IMR-90 (cell line): ENCODE results near the gene SUPT16H. TPM values are rescaled to one million over a fixed set of nuclear protein-coding genes. Genes with fewer than 3 reads are reported as not detected.

Source experiments
- ATAC-seq: fragments of 200-7000 bp; cut with Tn5 transposase; 2 replicates; pipeline ENCODE4 v1.9.1; 2020; ENCODE audit warnings: low read depth, mild to moderate bottlenecking, moderate library complexity
- BruUV-seq: library from RNA; stranded (reverse); fragments of 400-500 nt; replicated peaks from 2 replicates; lab custom pipeline; 2021; lab: Mats Ljungman, UMichigan
- CTCF ChIA-PET: fragments of 300-600 bp; formaldehyde crosslinking; extraction: SDS; loops from one replicate; lab custom pipeline; 2021; ENCODE audit warnings: antibody characterized with exemption; lab: Yijun Ruan, JAX
- POLR2A ChIA-PET: fragments of 300-600 bp; sonication (Branson Sonifier 250); formaldehyde crosslinking; loops from one replicate; lab custom pipeline; 2022; ENCODE audit warnings: antibody characterized with exemption; ENCODE audit not compliant: unreplicated experiment; lab: Charles Lee
- DNase-seq: peaks from one replicate; pipeline ENCODE4 v3.0.0; 2013
- H2AFZ ChIP-seq: replicated peaks from 2 replicates; pipeline ENCODE3; 2013; ENCODE audit warnings: low read length, mild to moderate bottlenecking; ENCODE audit not compliant: poor library complexity
- H2AK5ac ChIP-seq: 2 replicates; pipeline ENCODE4 v1.6.1; 2013; ENCODE audit warnings: low read depth, low read length, inconsistent platforms
- H2AK9ac ChIP-seq: replicated peaks from 2 replicates; pipeline ENCODE3; 2013; ENCODE audit warnings: mild to moderate bottlenecking, low read depth, low read length, moderate library complexity; ENCODE audit not compliant: poor library complexity
- H2BK120ac ChIP-seq: 2 replicates; pipeline ENCODE4 v1.6.1; 2013; ENCODE audit warnings: low read depth, low read length, inconsistent platforms
- H2BK15ac ChIP-seq: 3 replicates; pipeline ENCODE4 v1.6.1; 2013; ENCODE audit warnings: low read depth, low read length, inconsistent platforms
- H2BK20ac ChIP-seq: 2 replicates; pipeline ENCODE4 v1.6.1; 2013; ENCODE audit warnings: low read depth, mild to moderate bottlenecking, inconsistent platforms, low read length, moderate library complexity
- H2BK5ac ChIP-seq: 2 replicates; pipeline ENCODE4 v1.6.1; 2013; ENCODE audit warnings: mild to moderate bottlenecking, low read depth, low read length, inconsistent platforms; ENCODE audit not compliant: poor library complexity, severe bottlenecking
- H3K14ac ChIP-seq: replicated peaks from 2 replicates; pipeline ENCODE4 v1.6.1; 2013; ENCODE audit warnings: low read depth, low read length, inconsistent platforms
- H3K18ac ChIP-seq: 2 replicates; pipeline ENCODE4 v1.6.1; 2013; ENCODE audit warnings: low read depth, low read length, control low read depth
- H3K23ac ChIP-seq: 2 replicates; pipeline ENCODE4 v1.6.1; 2013; ENCODE audit warnings: low read depth, low read length, inconsistent platforms
- H3K27ac ChIP-seq: 2 replicates; pipeline ENCODE4 v1.5.1; 2013; ENCODE audit warnings: mild to moderate bottlenecking, control low read depth, low read length; ENCODE audit not compliant: insufficient read depth
- H3K27me3 ChIP-seq: 2 replicates; pipeline ENCODE4 v1.6.1; 2013; ENCODE audit warnings: low read length; ENCODE audit not compliant: control insufficient read depth, insufficient read depth
- H3K36me3 ChIP-seq: 2 replicates; pipeline ENCODE4 v1.6.1; 2013; ENCODE audit warnings: low read length, mixed read lengths; ENCODE audit not compliant: control insufficient read depth, insufficient read depth
- H3K4ac ChIP-seq: 2 replicates; pipeline ENCODE4 v1.6.1; 2013; ENCODE audit warnings: low read depth, low read length, inconsistent platforms
- H3K4me1 ChIP-seq: 2 replicates; pipeline ENCODE4 v1.6.1; 2013; ENCODE audit warnings: low read length, mixed read lengths; ENCODE audit not compliant: control insufficient read depth, insufficient read depth
- H3K4me2 ChIP-seq: 2 replicates; pipeline ENCODE4 v1.6.1; 2013; ENCODE audit warnings: low read depth, mild to moderate bottlenecking, control low read depth, low read length, moderate library complexity
- H3K4me3 ChIP-seq: 2 replicates; pipeline ENCODE4 v1.5.1; 2013; ENCODE audit warnings: low read depth, mild to moderate bottlenecking, control low read depth, low read length, moderate library complexity; ENCODE audit not compliant: insufficient read depth
- H3K56ac ChIP-seq: 2 replicates; pipeline ENCODE4 v1.6.1; 2013; ENCODE audit warnings: low read length, inconsistent platforms; ENCODE audit not compliant: insufficient read depth; ENCODE audit errors: extremely low read depth
- H3K79me1 ChIP-seq, 2 experiments: 2 replicates each; pipeline ENCODE4 v1.6.1; 2013; ENCODE audit warnings: low read length in 2 of 2, inconsistent platforms in 1 of 2, low read depth in 1 of 2
- H3K9ac ChIP-seq: 2 replicates; pipeline ENCODE4 v1.6.1; 2013; ENCODE audit warnings: low read depth, low read length, control low read depth
- H3K9me1 ChIP-seq: 2 replicates; pipeline ENCODE4 v1.6.1; 2013; ENCODE audit warnings: low read length, inconsistent platforms; ENCODE audit not compliant: insufficient read depth
- H3K9me3 ChIP-seq: 2 replicates; pipeline ENCODE4 v1.6.1; 2013; ENCODE audit warnings: low read length; ENCODE audit not compliant: control insufficient read depth, insufficient read depth
- H4K20me1 ChIP-seq: 2 replicates; pipeline ENCODE4 v1.6.1; 2013; ENCODE audit warnings: low read length, inconsistent platforms; ENCODE audit not compliant: insufficient read depth
- H4K5ac ChIP-seq: 2 replicates; pipeline ENCODE4 v1.6.1; 2013; ENCODE audit warnings: mild to moderate bottlenecking, low read depth, low read length, control low read depth
- H4K8ac ChIP-seq, 2 experiments: 2 replicates each; pipeline ENCODE4 v1.6.1; 2013; ENCODE audit warnings: low read depth in 2 of 2, low read length in 2 of 2, control low read depth in 1 of 2, inconsistent platforms in 1 of 2
- H4K91ac ChIP-seq: 2 replicates; pipeline ENCODE4 v1.6.1; 2013; ENCODE audit warnings: low read depth, low read length, inconsistent platforms; ENCODE audit not compliant: insufficient read depth
- BHLHE40 ChIP-seq: fragments of 150-350 bp; IDR thresholded peaks from 2 replicates; pipeline ENCODE4 v1.6.1; 2016; ENCODE audit warnings: mild to moderate bottlenecking, low read depth, low read length
- CTCF ChIP-seq: conservative IDR thresholded peaks from 2 replicates; pipeline ENCODE4 v1.5.1; 2012; ENCODE audit warnings: mild to moderate bottlenecking, low read depth, low read length, improper control_type of control experiment
- FOS ChIP-seq: fragments of 150-350 bp; IDR thresholded peaks from 2 replicates; pipeline ENCODE4 v1.6.1; 2016; ENCODE audit warnings: low read depth, low read length
- MAZ ChIP-seq: IDR thresholded peaks from 2 replicates; pipeline ENCODE4 v1.6.1; 2012; ENCODE audit warnings: low read depth, mild to moderate bottlenecking, low read length, improper control_type of control experiment, moderate library complexity, borderline replicate concordance
- MXI1 ChIP-seq: IDR thresholded peaks from 2 replicates; pipeline ENCODE4 v1.6.1; 2012; ENCODE audit warnings: low read depth, mild to moderate bottlenecking, low read length, moderate library complexity, borderline replicate concordance
- NFE2L2 ChIP-seq: fragments of 150-350 bp; IDR thresholded peaks from 2 replicates; pipeline ENCODE4 v1.6.1; 2016; ENCODE audit warnings: low read depth, mild to moderate bottlenecking, low read length
- RAD21 ChIP-seq: IDR thresholded peaks from 2 replicates; pipeline ENCODE4 v1.6.1; 2012; ENCODE audit warnings: low read length, improper control_type of control experiment
- RCOR1 ChIP-seq: IDR thresholded peaks from 2 replicates; pipeline ENCODE4 v1.6.1; 2012; ENCODE audit warnings: mild to moderate bottlenecking, low read length, improper control_type of control experiment; ENCODE audit not compliant: insufficient replicate concordance
- RFX5 ChIP-seq: IDR thresholded peaks from 2 replicates; pipeline ENCODE4 v1.8.0; 2012; ENCODE audit warnings: low read depth, mild to moderate bottlenecking, low read length, moderate library complexity
- USF2 ChIP-seq: fragments of 150-350 bp; IDR thresholded peaks from 2 replicates; pipeline ENCODE4 v1.6.1; 2017; ENCODE audit warnings: mild to moderate bottlenecking, antibody characterized with exemption, low read length, low read depth
- WGBS, 2 experiments: methylation state at CpG; one replicate each; pipeline versions ENCODE4 v1.1.5 to v1.1.7; 2013; ENCODE audit warnings: missing lambda C conversion rate in 2 of 2; ENCODE audit not compliant: insufficient read length in 1 of 2; ENCODE audit errors: extremely low coverage in 2 of 2; 5-methylcytosine and 5-hydroxymethylcytosine counted together
- dilution Hi-C: fragments of 300-500 bp; cut with HindIII; formaldehyde crosslinking; loops from one replicate; pipeline ENCODE4 v1.14.3; 2018; ENCODE audit warnings: low sequenced_read_pairs; ENCODE audit not compliant: unreplicated experiment
- in situ Hi-C: fragments of 300-500 bp; cut with MboI; formaldehyde crosslinking; loops from 3 replicates; pipeline ENCODE4 v1.14.3; 2019; ENCODE audit warnings: low sequenced_read_pairs, inconsistent platforms, mixed read lengths
- intact Hi-C: fragments of 100-400 bp; cut with micrococcal nuclease; formaldehyde crosslinking; loops from 2 replicates; pipeline ENCODE4 v1.10.0; 2022
- polyA plus RNA-seq, 3 experiments: library from polyadenylated mRNA; depleted of rRNA; stranded (reverse); fragments of >200 nt; gene quantifications; 2 replicates each; pipeline ENCODE4 v1.2.3, GENCODE V29; 2012; ENCODE audit warnings: low replicate concordance in 1 of 3
- total RNA-seq: library from RNA; depleted of rRNA; stranded (reverse); fragments of >200 nt; gene quantifications from 2 replicates; pipeline ENCODE4 v1.2.3, GENCODE V29; 2012

SUPT16H gene
- total and polyA plus RNA-seq, 2 of the 4 experiments (the other 2 are of a cell fraction) = 50.6 to 103 TPM

GRCh38 chr14:21352587-21352986, 31.2 kb downstream of the SUPT16H start:
- no CpG with 5 or more reads among the region's 9 CpGs for whole genome bisulfite sequencing, 2 experiments
- DNase-seq (no peak), ATAC-seq (no peak)
- Histone ChIP-seq H2BK120ac (no peak overlapping the region), H4K91ac (no peak overlapping the region), H3K27ac (no peak overlapping the region), H3K4me2 (no peak overlapping the region), H3K36me3 (peaks cover 43% of the 10 kb centered on the region), H3K18ac (no peak overlapping the region), H3K4ac (no peak overlapping the region), H2BK15ac (no peak overlapping the region), H2BK20ac (no peak overlapping the region), H4K5ac (no peak overlapping the region), H3K56ac (no peak overlapping the region), H3K23ac (no peak overlapping the region), H4K8ac (no peak overlapping the region), H3K9me1 (0 out of 2 replicates have a peak, but pooled peaks cover 3% of the 10 kb centered on the region), H2AK5ac (no peak overlapping the region), H3K9me3 (no peaks in the 10 kb centered on the region), H3K79me1 (no peaks in the 10 kb centered on the region; a peak in 2 of 4 replicates), H3K27me3 (no peaks in the 10 kb centered on the region), H3K9ac (no peak overlapping the region), H2AK9ac (no peak overlapping the region), H2BK5ac (no peak overlapping the region), H3K4me3 (no peak overlapping the region), H3K4me1 (no peaks in the 10 kb centered on the region), H3K14ac (no peak overlapping the region), H4K20me1 (no peaks in the 10 kb centered on the region; the same call in 1 of the 2 replicates), H2AFZ (no peak overlapping the region)
- TF ChIP-seq RAD21 (no peak), MAZ (no peak), RFX5 (no peak), NFE2L2 (no peak), CTCF (no peak), RCOR1 (no peak), USF2 (no peak), BHLHE40 (no peak), MXI1 (no peak), FOS (no peak)
- intact Hi-C loops = no loop called here
- in situ Hi-C loops = no loop called here
- CTCF ChIA-PET = no interaction called here
- dilution Hi-C loops = no loop called here
- POLR2A ChIA-PET = no interaction called here
- BruUV-seq = no TSS peak
